T47D (cell line): ENCODE data around the gene GNA14.
"Not testable (repeated sequence)": the region's sequence is repeated elsewhere in the genome, so short reads cannot be mapped to it uniquely, and the experiment has no call there.

Experiments
- DNase-seq, 2 experiments: peaks; one replicate each; pipeline versions ENCODE4 v3.0.0 to v3.0.0-alpha.2; 2011 to 2012; ENCODE audit warnings: low read depth in 1 of 2, low spot score in 1 of 2
- JUND ChIP-seq: IDR thresholded peaks from 2 replicates; pipeline ENCODE4 v1.6.1; 2012; ENCODE audit warnings: low read depth
- in situ Hi-C: cut with HindIII; loops from 2 replicates; pipeline ENCODE4 v1.10.0; 2016; ENCODE audit warnings: low sequenced_read_pairs, low pct_unique_long_range_greater_than_20kb

The GNA14 gene

GRCh38 chr9:77432053-77432452 lies 216.1 kb downstream of the GNA14 start:
- no peak for DNase-seq
- in situ Hi-C loops: no loop called here
- TF ChIP-seq JUND: no peak

- DNase-seq: no peak
- in situ Hi-C loops: no loop called here
- TF ChIP-seq JUND: no peak
These were observed 218.2 kb downstream of the GNA14 start for GRCh38 chr9:77429928-77430327.

GRCh38 chr9:77427256-77427927 lies 220.7 kb downstream of the GNA14 start:
- TF ChIP-seq JUND: no peak
- in situ Hi-C loops: no loop called here
- DNase-seq: no peak

- in situ Hi-C loops: no loop called here
- DNase-seq: no peak
- TF ChIP-seq JUND: no peak
These were observed 221.4 kb downstream of the GNA14 start for GRCh38 chr9:77426712-77427111.

- in situ Hi-C loops: no loop called here
- no peak for TF ChIP-seq JUND
- DNase-seq: no peak
These were observed 223.1 kb downstream of the GNA14 start for GRCh38 chr9:77424993-77425392.

- no peak for TF ChIP-seq JUND
- in situ Hi-C loops: no loop called here
- no peak for DNase-seq
These were observed 224.3 kb downstream of the GNA14 start for GRCh38 chr9:77423841-77424240.

- DNase-seq: no peak
- no peak for TF ChIP-seq JUND
- in situ Hi-C loops: no loop called here
These were observed 225.2 kb downstream of the GNA14 start for GRCh38 chr9:77422969-77423368.

- DNase-seq: no peak
- no peak for TF ChIP-seq JUND
- in situ Hi-C loops: no loop called here
These were observed 226.4 kb downstream of the GNA14 start for GRCh38 chr9:77421506-77422265.

- DNase-seq: no peak
- no peak for TF ChIP-seq JUND
- in situ Hi-C loops: no loop called here
These were observed 227.5 kb downstream of the GNA14 start for GRCh38 chr9:77420641-77421040.

GRCh38 chr9:77418226-77418625 lies 229.9 kb downstream of the GNA14 start:
- DNase-seq: no peak
- in situ Hi-C loops: no loop called here
- no peak for TF ChIP-seq JUND

- peak in 1 of 2 experiments; percentile 18 for DNase-seq
- in situ Hi-C loops: no loop called here
- no peak for TF ChIP-seq JUND
These were observed 230.6 kb downstream of the GNA14 start for GRCh38 chr9:77417566-77417965.

GRCh38 chr9:77408521-77408920 lies 239.6 kb downstream of the GNA14 start:
- in situ Hi-C loops, DNase-seq: not testable (repeated sequence)

- in situ Hi-C loops: no loop called here
- no peak for DNase-seq
- TF ChIP-seq JUND: no peak
These were observed 244.9 kb downstream of the GNA14 start for GRCh38 chr9:77403239-77403638.

GRCh38 chr9:77402286-77402685 lies 245.8 kb downstream of the GNA14 start:
- no peak for DNase-seq
- TF ChIP-seq JUND: no peak
- in situ Hi-C loops: no loop called here
